T1000 (cell line): Measurements from ENCODE around the gene CEP55.

Experiments
- DNase-seq: peaks from one replicate; lab custom pipeline; 2025; ENCODE audit warnings: mixed read lengths; lab: John Stamatoyannopoulos, UW

Gene CEP55

DNA sequence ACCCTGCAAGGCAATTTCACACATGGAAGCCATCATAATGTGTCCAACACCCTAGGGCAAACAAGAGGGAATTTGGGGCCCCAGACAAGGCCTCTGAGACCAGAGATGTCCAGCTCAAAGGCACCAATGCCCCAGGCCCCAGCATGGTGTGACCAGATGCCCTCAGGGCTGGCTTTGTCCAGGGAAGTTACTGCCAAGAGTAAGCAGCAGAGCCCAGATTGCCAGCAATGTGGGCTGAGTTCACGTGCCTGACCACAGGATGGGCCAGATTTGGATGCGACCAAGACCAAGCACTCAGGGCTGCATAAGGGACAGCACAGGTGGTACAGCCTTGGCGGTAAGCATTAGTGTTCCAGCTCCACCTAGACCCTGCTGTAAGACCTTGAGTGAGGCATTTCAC, 27.0 kb upstream of the CEP55 start:
- no peak for DNase-seq

DNA sequence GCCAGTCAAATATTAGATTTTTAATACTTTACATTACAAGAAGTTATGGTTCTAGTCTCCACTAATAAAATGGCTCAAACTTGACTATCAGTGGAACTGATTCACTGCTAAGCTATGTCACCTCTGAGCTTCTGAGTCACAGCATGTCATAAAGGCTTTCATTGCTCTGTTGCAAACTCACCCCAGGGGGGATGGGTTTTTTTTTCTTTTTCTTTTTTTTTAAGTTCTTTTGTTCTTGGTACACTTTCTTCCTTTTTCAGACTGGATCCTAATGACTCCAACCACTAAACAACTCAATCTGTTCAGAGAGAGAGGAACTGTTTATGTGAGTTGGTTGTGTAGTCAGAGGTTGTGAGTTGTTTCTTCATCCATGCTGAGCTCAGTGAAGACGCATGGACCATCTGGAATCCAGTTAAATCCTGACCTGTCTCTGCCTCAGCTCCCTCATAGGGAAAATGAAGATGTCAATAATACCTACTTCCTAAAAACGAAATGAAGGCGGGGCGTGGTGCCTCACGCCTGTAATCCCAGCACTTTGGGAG, 25.2 kb upstream of the CEP55 start:
- peak; percentile 64 for DNase-seq

DNA sequence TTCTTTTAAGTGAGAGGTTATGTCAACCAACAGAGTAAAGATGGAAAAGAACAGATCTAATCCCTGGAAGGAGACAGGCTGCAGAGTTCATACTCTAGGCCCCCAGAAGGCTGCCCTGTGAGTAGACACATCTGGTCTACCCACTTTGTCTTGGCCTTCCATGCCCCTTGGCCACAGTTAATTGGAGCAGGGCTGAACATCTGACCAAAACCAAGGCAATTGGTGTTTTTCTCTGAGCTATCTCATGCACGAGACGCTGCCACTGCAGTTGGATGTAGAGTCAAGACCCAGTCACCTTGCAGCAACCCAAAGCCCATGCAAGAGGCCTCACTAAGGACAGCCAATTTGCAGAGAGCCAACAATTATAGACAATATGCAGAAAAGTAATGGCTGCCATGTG, 23.3 kb upstream of the CEP55 start:
- DNase-seq: no peak

DNA sequence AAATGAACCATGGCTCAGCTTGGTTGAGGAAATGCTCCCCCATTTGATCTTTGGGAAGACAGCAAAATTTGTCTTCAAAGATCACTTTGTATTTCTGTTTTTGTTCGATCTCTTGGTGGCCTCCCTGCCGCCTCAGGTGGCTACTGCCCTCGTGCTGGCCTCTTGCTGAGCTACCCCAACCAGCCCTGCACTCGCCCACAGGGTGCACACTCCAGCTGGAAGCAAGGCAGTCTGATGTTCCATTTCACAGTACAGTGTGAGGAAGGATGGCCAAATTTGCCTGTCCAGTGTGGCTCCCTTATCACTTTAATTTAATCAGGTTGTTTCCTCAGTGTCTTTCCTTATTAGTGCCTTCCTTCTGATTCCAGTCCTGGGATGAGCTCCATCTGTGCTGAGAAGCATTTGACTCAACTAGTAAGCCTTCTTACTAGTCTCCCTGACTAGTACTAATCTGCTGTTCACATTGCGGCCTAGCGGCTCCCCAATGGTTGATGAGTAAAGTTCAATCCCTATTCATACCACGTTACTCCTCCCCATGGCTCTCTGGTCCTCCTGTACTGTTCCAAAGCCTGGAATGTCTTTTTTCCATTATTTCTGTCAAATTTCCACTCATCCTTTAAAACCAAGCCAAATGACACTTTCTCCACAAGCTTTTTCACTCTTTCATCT, 22.5 kb upstream of the CEP55 start:
- DNase-seq: no peak

DNA sequence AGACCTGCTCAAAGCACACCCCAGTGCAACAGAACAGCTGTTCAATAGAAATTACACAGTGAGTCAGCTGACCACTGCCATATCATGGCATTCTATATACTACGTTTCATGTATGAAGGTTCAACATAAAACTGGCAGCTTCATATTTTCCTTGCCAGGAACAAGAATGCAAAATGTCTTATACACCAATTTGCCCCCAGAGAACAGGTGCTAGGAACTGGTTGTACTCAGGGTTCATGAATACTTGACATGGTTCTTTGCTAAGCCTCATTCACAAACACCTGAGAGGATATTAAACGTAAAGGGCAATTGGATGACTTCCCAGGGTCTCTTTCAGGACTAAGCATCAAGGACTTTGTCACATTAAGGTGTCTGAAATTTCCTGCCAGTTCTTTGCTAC, 21.2 kb upstream of the CEP55 start:
- DNase-seq: no peak

DNA sequence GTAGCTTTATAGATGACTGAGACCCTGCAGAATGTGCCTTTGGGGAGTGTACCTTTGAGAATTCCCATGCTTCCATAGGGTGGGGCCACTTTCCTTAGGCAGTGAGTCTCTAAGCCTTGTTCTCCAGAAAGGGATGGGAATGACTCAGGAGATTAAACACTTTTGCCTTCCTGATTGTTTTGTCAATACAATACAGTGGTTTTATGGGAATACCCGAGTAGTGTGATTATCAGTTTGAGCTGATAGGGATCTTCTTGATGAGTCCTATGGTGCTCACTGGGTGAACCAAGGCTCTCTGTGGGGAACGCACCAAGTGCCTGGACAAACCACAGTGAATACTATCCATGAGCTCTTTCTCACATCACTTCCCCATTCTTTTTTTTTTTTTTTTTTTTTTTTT, 20.5 kb upstream of the CEP55 start:
- DNase-seq: peak; percentile 68

DNA sequence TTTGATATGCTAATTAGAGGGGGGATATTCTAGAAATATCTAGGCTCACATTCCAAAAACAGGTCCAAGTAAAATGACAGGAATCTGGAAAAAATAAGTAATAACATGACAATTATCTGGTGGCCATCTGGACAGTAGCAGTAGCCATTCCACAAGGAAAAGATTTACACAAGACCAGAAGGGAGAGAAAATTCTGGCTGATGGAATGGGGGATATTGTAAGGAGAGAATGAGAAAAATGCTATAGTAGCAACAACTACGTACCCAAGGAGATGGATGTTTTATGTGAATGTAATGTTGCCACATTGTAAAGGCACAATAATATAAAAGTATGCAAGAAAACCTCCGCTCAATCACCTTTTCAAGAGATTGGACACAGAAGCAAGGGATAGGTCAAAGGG, 19.7 kb upstream of the CEP55 start:
- DNase-seq: no peak

DNA sequence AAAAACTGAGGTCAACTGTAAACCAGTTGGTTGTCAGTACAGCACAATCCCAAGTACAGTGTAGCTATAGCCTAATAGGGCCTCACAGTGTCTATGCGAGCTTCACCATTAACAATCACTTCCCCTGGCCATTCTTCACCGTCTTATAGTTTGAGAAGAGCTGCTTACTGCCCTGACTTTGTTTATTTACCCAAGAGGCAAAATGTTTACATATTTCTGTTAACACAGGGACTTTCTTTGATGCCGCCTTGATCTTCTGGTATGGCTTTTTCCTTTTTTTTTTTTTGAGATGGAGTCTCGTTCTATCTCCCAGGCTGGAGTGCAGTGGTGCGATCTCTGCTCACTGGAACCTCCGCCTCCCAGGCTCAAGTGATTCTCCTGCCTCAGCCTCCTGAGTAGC, 17.5 kb upstream of the CEP55 start:
- no peak for DNase-seq

DNA sequence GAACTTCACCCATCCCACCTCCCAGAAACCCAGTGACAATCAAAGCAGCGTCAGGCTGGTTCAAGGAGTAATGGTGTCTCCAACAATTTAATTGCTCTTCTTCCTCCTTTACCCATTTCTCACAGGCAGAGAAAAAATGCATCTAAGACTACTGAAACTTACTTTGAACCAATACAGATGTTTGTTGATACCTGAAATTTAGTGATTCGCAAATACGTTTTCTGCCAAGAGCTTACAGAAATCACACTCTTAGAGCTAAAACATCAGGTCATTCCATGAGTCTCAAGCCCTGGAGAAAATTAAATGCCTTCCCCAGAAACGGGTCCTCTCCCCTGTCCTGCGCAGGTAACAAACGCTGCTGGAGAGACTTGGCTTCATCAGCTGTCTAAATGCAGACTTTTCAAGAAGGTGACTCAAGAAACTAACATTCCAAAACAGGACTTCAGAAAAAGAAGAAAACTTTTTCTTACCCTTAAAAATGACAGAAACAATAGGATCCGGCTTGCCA, 14.7 kb upstream of the CEP55 start:
- no peak for DNase-seq

DNA sequence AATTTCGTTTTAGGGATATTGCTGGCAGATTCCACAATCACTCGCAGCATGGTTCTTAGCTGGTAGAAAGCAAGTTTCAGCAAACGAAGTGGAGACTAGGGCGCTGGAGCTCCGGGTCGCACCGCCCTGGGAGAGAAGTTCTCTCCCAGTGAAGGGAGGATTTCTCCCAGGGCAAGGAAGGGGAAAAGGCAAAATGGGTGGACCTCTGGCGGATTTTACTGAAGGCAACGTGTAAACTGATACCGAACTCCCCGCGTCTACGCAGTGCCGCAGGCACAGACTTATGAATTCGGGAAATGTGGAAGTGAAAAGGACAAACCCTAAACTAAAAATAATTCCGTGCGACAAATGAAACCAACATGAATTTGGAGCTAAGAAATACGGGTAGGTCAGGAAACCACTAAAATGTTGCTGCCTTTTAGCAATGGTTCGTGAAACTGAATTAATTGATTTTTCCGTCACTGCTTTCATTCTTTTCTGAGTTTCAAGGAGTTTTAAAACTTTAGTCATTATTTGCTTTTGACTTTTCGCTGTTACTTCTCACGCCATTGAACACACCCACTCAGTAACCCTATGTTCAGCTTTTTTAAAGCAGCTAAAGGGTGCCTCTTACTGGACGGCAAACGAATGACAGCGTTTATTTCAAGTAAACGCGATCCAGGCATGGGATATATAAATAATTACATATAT, 14.1 kb upstream of the CEP55 start, which contains the start of gene MYOF:
Gene MYOF, minus strand, starts transcription at position 190 of the 690 bp plus-strand sequence. Its CDS starts 140 bp downstream, at position 50.
- peak; percentile 39 for DNase-seq

DNA sequence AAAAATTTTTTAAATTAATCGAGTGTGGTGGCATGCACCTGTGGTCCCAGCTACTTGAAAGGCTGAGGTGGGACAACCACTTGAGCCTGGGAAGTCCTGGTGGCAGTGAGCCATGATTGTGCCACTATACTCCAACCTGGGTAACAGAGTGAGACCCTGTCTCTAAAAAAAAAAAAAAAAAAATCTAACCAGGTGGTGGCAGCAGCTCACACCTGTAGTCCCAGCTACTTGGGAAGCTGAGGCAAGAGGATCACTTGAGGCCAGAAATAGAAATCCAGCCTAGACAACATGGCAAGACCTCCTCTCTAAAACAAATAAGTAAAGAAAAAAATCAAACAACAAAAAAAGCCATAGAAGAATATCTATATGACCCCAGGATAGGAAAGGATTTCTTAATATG, 10.7 kb upstream of the CEP55 start:
- DNase-seq: no peak

DNA sequence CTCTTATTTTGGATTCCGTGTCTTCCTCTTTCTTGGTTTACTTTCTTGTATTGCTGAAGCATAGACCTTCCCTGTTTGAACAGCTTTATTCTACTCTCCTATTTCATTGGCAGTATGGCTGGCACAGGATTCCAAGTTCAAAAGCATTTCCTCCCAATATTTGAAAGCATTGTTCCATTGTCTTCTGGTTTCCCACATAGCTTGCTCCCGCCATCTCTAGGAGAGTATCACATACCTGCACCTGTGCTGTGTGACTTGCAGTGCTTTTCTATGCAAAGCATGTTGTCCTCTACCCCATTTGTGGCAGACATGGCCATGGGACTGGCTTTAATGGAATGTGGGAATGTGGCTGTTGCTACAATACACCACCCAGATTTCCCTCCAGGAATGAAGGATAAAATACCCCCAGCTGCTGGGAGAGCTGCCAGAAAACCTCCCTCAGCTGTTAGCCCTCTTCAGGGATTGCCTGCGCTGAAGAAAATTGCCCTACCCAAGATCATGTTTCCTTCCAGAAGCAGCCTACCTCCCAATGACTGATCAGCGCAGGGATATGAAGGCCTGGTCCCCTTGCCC, 7.4 kb upstream of the CEP55 start:
- DNase-seq: no peak

DNA sequence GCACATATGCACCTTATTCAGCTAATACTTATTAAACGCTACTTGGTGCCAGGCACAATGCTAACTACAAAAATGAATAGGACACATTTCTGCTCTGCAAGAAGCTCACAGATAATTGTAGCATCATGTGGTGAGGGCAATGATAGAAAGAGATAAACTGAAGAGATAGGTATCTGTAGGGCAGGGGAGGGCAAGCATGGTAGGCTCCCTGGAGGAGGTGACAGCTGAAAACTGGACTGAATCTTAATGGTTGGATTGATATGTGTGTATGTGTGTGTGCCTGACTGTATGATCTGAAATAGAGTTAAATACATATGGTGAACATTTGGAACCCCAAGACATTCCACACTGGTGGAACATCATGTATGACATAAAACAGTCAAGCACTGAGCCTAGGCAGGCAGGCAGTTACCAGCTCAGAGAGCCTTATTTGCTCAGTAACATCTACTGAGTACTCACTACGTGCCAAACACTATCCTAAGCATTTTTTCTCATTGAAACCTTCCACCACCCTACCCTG, 4.8 kb upstream of the CEP55 start:
- no peak for DNase-seq

DNA sequence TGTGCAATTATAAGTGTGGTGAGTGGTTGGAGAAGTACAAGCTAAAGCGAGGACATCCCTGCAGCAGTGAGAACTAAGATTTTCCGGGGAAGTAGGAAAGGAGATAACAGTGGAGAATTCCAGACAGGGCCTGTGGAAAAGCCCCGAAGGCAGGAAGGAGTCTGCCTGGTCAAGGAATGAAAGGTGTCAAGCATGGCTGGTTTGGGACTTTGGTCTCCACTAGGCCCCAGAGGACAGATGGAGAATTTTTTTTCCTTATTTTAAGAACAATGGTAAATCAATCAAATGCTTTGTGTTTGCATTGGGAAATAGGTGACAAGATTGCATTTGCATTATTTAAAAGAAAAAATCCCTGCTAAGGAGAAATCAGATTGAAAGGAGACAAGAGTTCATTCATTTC, 3.2 kb upstream of the CEP55 start:
- DNase-seq: no peak

DNA sequence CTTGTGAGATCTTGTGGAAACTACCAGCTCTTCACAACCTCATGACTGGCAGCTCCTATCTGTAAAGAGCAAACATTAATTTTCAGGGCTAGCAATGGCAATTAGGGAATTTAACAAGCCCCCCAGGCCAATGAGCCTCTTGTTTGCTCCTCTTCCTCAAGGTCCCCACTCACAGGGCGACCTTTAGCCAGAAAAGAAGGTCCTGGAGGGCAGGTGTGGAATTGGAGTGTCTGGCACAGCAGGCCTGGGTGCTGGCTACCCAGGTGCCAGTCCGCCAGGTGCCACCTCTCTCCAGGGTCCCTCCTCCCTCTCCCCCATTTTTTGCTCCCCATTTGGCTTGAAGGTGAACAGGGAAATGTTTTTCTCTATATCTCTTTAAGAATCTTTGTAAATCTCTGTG, 1.9 kb upstream of the CEP55 start:
- no peak for DNase-seq

DNA sequence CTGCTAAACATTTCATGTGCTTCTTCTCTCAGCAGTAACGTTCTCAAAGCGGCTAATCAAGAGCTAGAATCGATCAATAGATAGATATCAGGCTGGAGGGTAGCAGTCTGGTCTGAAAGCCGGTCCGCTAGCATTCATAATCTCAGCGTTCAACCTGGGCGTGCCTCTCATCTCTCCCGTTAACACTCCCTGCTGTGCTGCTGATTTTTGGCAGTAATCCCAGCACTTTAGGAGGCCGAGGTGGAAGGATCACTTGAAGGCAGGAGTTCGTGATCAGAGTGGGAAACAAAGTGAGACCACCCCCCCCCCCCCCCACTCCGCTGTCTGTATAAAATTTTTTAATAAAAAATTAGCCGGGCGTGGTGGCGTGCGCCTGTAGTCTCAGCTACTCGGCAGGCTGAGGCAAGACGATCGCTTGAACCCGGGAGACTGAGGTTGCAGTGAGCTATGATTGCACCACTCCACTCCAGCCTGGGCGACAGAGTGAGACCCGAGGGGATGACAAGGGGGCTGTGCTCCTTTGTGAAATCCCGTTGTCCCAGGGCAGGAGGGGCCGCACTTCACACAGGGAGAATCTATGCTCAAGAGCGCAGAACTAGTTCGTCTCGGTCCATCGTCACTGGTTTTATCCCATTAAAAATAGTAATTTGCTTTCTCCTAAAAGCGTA, 624 bp upstream of the CEP55 start:
- DNase-seq: no peak

DNA sequence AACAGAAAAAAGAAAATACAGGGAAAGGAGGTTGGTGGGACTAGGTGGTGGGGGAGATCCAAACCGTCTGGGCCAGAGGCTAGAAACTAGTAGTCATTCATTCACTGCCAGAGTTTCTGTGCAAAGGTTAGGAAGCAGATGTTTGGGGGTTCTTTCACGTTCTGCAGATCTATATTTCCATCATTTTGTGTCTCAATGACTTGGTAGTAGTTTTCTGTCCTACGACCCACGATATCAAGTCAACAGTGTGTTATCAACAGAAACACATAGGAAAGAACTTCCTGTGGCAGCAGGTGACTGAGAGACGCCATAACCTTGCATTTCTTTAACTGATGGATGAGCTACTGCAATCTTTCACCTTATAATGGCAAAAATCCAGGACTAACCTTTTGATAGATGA, 1.8 kb downstream of the CEP55 start:
- no peak for DNase-seq

DNA sequence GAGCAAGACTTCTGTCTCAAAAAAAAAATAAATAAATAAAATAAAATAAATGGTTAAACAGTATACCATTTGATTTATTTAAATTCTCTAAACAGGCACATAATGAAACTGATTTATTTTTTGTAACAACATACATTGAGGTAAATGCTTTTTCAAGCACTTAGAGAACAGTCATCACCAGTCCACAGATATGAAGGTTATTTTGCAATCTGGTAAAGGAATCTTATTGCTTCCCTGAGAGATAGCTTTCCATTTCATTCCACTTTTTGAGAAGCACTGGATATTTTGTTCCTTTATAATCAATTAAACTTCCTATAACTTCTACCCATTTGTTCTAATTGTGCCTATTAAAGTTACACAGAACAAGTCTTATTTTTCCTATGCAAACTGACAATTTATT, 5.2 kb downstream of the CEP55 start:
- no peak for DNase-seq

DNA sequence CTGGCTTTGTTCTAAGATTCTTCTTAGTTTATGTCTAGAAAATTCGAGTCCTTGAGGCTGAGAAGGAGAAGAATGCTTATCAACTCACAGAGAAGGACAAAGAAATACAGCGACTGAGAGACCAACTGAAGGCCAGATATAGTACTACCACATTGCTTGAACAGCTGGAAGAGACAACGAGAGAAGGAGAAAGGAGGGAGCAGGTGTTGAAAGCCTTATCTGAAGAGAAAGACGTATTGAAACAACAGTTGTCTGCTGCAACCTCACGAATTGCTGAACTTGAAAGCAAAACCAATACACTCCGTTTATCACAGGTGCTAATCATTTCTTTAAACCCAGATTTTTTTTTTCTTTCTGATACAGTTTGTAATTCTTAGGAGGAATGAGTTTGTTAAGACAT, 6.7 kb downstream of the CEP55 start:
- no peak for DNase-seq

DNA sequence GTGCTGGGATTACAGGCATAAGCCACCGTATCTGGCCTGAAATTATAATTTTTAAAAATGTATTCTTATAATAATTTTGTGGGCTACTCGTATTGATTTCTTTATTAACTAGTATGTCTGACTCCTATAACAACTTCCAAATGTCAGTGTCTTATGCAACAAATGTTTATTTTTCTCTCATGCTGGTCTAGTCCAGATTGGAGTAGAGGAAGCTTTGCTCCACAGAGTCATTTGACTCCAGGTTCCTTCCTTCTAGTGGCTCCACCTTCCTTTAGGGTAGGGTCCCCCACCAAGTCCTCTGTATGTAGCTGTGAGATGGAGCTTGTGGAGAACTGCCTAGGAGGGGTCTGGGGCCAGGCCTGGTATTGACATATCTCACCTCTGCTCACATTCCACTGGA, 8.7 kb downstream of the CEP55 start:
- no peak for DNase-seq

DNA sequence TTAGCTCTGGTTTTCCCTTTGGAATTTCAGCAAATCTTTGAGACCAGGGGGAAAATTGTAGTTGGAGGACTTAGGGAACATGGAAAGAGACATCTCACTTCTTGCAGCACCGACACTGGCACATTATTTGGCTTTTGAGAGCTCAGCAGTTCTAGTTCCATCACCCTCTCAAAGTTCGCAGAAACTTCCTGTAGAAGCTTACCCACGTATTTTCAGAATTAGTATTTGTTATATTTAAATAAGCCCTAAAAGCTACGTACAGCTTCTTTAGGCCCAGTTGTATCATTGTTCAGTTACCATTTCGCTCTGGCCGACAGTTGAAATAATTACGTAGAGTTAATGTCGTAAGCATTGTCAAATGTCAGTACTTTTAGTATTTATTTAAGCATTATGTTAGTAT, 13.4 kb downstream of the CEP55 start:
- DNase-seq: no peak

DNA sequence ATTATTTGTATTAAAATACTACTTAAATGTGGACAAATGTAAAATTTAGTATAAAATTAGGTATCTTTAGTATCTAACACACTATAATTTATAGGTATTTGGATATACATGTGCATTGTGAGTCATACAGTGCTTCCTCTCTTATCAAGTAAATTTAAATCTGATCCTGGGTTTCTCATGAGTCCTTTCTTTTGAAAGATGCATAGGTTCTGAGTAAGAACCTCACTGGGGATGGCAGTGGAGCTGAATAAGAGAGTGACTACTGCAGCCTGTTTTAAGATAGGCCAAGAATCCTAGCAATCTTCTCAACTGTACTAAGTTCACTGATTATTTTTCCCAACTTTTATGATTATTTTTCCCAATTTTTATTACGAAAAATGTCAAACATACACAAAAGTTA, 16.2 kb downstream of the CEP55 start:
- DNase-seq: no peak
